HG02973 (cell line): Measurements from ENCODE around the gene CCDC134.
A peak's percentile ranks its signal among the peaks of the same experiment; 100 is the strongest.
"Not testable (repeated sequence)": the region's sequence is repeated elsewhere in the genome, so short reads cannot be mapped to it uniquely, and the experiment has no call there.

Source experiments
- ATAC-seq: cut with Tn5 transposase; IDR thresholded peaks from one replicate; pipeline ENCODE4 v1.9.1; 2021; ENCODE audit warnings: moderate library complexity; ENCODE audit not compliant: unreplicated experiment

CCDC134 gene

GRCh38 chr22:41842996-41843970 is 42.8 kb downstream of the CCDC134 start:
- ATAC-seq: no peak

- no peak for ATAC-seq
Measured at GRCh38 chr22:41844036-41844435, 43.6 kb downstream of the CCDC134 start.

DNA sequence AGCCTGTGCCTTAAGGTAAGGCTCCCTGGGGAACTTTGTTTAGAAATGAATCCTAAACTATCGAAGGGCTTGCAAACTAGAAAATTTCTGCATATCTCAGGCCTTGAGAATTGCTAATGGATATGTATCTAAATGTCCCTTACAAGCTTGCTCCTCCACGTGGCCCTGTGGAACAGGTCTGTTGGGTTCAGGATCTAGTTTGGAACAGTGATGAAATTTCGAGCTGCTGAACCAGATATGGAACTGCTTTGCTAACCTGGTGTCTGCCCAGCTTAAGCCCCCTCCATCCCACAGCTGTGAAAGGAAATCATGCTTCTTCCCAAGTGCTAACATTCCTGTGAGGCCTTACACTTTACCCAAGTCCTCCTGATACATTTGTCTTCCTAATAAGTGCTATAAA is 44.0 kb downstream of the CCDC134 start:
- no peak for ATAC-seq

- ATAC-seq: no peak
Measured at GRCh38 chr22:41845380-41846267, 45.1 kb downstream of the CCDC134 start.

DNA sequence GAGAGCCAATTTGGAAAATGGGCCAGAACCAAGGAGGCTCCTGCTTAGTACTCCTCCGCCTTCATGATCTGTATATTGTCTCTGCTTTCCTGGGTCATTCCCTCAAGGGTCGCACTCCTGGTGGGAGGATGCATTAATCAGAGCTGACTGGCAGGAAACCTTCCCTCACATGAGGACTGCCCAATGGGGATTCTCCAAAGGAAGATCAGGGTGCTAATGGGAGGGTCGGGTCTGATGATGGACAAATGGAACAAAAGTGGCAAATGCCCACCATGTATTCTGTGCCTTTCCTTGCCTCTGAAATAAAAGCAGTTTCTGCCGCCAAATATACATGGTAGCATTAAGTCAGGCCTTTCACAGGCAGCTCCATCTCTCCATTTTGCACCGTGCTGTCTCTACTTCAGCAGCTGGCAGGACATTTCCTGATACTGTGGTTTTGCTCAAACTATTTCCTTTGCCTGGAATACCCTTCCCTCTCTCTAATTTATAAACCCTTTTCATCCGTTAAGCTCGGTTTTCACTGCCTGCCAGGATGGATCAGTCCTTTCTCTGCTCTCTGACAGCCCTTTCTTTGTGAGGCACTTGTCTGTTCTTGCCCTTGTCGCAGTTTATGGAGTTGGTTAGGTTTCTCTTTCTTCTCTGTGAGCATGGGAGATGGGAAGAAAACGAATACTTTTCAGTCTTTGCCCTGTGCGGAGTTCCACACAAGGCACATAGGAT is 45.9 kb downstream of the CCDC134 start:
- ATAC-seq: no peak

DNA sequence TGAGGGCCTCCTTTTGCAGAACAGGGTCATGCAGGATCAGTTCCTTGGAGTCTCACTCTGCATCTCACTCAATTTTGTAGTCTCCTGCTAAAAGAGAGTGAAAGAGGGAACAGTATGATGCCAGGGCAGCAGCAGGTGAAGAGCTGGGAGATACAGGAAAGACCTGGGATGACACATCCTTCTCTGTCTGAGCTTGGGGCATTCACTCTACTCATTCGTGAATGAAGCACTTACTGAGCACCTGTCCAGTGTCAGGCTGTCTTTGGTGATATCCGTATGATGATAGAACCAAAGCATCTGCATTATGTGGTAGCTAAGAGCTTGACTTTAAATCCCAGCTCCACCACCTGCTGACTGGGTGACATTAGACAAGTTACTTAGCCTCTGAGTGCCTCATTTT is 46.8 kb downstream of the CCDC134 start:
- no peak for ATAC-seq

- no peak for ATAC-seq
Measured at GRCh38 chr22:41848468-41848867, 48.0 kb downstream of the CCDC134 start.

- ATAC-seq: no peak
Measured at GRCh38 chr22:41856469-41856868, 56.0 kb downstream of the CCDC134 start.

DNA sequence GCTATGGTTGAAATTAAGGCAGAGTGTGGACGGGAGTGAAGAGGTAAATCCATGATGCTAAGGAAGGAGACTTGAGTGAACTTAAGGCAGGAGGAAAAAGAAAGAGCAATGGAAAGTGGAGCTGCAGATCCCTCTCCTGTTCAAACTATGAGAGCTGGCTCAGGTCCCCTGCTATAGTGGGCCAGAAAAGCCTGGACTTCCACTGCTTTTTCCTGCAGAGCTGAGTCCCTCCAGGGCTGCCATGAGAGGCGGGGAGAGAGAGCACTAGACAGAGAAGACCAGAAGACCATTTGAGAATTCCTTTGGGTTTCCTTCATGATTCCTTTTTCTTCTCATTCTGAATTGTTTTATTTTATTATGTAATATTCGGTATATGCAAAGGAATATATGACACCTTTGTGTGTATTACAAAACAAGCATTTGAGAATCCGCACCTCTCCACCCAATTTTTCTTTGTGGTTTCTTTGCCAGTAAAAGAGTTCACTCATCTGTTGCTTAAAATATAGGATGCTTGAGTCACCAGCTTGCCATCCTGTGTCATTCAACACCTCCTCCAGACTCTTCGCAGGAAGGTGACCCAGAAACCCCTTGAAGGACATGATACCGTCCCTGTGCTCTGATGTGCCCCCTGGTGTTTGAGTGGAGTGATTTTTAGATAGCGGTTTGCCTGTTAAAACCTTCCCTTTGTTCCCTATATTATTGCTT is 56.8 kb downstream of the CCDC134 start:
- ATAC-seq: no peak

DNA sequence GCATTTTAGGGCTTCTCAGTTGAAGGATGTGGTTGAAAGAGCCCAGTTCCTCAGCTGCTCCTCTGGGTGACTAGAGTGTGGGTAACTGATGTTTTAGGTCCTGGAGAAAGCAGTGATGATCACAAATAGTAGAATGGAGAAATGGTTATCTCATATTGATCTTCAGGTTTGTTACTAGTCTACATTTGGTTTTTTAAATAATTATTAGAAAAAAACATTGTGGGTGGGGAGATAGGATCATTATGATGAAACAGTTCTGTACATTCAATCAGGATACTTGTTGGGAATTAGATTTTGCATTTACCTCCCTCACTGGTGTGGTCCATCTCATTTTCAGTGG is 57.4 kb downstream of the CCDC134 start:
- ATAC-seq: no peak

DNA sequence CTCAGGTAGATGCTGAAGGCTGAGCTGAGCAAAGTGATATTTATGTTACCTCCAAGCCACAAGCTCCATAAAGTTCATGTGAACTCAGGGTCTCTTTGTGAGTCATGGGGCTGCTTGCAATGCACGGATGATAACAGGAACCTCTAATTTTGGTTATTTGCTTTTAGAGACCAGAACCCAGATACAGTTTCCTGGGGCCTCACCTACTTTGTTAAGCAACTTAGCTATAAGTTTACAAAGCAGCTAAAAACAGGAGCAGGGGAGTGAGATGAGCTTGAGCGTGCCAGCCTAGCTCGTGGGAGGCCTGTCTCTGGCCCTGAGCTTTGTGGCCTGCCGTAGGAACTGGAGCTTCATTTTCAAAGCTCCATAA is 61.7 kb downstream of the CCDC134 start:
- ATAC-seq: peak; percentile 38

- ATAC-seq: peak; percentile 43
Measured at GRCh38 chr22:41862530-41863266, 62.2 kb downstream of the CCDC134 start.

- no peak for ATAC-seq
Measured at GRCh38 chr22:41863472-41863871, 63.0 kb downstream of the CCDC134 start.

DNA sequence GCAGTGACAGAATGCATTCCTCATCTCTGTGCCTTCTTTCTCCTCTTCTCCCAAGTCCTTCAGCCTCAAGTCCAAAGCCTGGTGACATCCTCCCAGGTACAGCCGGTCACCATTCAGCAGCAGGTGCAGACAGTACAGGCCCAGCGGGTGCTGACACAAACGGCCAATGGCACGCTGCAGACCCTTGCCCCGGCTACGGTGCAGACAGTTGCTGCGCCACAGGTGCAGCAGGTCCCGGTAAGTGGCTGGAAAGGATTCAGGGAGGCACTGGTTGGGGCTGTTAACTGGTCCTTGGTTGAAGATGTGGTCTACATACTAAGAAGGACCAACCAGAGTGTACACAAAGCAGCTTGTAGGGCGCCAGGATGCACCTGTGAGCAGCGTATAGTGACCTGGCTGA is 68.1 kb downstream of the CCDC134 start:
- no peak for ATAC-seq

- ATAC-seq: not testable (repeated sequence)
Measured at GRCh38 chr22:41870081-41870480, 69.6 kb downstream of the CCDC134 start.

- no peak for ATAC-seq
Measured at GRCh38 chr22:41870786-41871185, 70.3 kb downstream of the CCDC134 start.

DNA sequence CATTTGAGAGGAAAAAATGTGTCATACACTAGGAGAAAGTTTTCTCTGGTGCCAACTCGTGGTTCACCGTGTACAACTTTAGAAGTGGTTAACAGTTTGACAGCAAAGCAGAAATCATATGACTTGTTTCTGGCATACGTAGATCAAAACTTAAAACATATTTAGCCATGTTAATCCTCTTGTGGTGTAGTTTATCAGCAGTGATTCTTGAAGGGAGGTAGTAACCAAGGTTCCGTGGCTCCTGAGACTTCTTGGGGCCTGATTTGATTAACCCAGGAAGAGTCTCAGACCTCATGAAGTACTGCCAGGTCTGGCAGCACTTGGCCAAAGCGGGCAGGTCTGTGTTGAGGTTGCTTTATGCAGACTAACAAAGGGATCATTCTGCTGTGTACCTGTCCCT is 72.9 kb downstream of the CCDC134 start:
- no peak for ATAC-seq

DNA sequence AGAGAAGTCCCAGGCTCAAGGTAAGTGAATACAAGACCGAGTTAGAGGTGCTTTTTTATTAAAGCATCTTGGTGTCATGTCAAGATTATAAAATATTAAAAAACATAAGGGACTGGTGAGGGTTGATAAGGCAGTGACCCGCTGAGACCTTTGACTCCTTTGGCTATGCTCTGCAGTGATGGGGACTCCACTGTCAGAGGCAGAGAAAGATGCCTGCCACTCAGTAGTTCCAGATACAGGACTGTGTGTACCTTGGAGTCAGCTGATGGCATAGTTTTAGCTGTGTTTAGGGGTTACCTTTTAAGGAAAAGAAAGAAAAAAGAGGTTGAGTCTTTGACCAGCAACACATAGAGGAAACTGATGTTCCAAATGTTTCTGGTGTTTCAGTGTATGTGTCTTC is 73.6 kb downstream of the CCDC134 start:
- ATAC-seq: no peak

- ATAC-seq: no peak
Measured at GRCh38 chr22:41875531-41876270, 75.2 kb downstream of the CCDC134 start.
